Urinary bladder (tissue), 4 donors: ENCODE data around the gene KRTAP10-1. TPM values are rescaled to one million over a fixed set of nuclear protein-coding genes. Genes with fewer than 3 reads are reported as not detected.

ENCODE experiments used
- DNase-seq: peaks from one replicate; pipeline ENCODE4 v3.0.0-alpha.2; 2015; ENCODE audit errors: extremely low spot score
- H3K27ac ChIP-seq: one replicate; pipeline ENCODE4 v1.5.1; 2013; ENCODE audit warnings: low read depth, mild to moderate bottlenecking, moderate library complexity
- H3K36me3 ChIP-seq: one replicate; pipeline ENCODE4 v1.6.1; 2013; ENCODE audit warnings: mild to moderate bottlenecking, moderate library complexity; ENCODE audit not compliant: insufficient read depth
- H3K4me1 ChIP-seq: one replicate; pipeline ENCODE4 v1.6.1; 2013; ENCODE audit warnings: mild to moderate bottlenecking, moderate library complexity; ENCODE audit not compliant: insufficient read depth
- H3K4me3 ChIP-seq: one replicate; pipeline ENCODE4 v1.5.1; 2013; ENCODE audit warnings: low read depth, low read length
- WGBS: extraction: QIAGEN DNeasy Blood & Tissue Kit; methylation state at CpG from one replicate; pipeline ENCODE4 v1.1.7; 2013; 5-methylcytosine and 5-hydroxymethylcytosine counted together
- polyA plus RNA-seq: library from polyadenylated mRNA; stranded (reverse); fragments of 200-250 nt; gene quantifications from one replicate; pipeline ENCODE4 v1.2.3, GENCODE V29; 2013
- total RNA-seq: library from RNA; depleted of rRNA; stranded (reverse); fragments of >200 nt; gene quantifications from one replicate; pipeline ENCODE4 v1.2.3, GENCODE V29; 2014
- donor health status: healthy with polysubstance abuse.
- donor health status: healthy.

Gene KRTAP10-1
- total and polyA plus RNA-seq, 2 donors, result not detected

- 72% methylated on average over 30 of the region's 30 CpGs for WGBS
- H3K27ac ChIP-seq, result no peak overlapping the region
- no peak for DNase-seq
Measured at GRCh38 chr21:44531606-44532564, 8.1 kb downstream of the KRTAP10-1 start.

GRCh38 chr21:44530903-44531605, 8.9 kb downstream of the KRTAP10-1 start:
- Histone ChIP-seq H3K36me3 (no peaks in the 10 kb centered on the region), H3K27ac (no peak overlapping the region), H3K4me3 (no peak overlapping the region), H3K4me1 (no peaks in the 10 kb centered on the region)
- 88% methylated on average over 23 of the region's 23 CpGs for WGBS
- no peak for DNase-seq

More at GRCh38 chr21:44531606-44532564, 8.1 kb downstream of the KRTAP10-1 start:
- Histone ChIP-seq H3K4me3 (no peak overlapping the region), H3K36me3 (no peaks in the 10 kb centered on the region), H3K4me1 (no peaks in the 10 kb centered on the region)

- Histone ChIP-seq H3K4me1 (no peaks in the 10 kb centered on the region), H3K4me3 (no peak overlapping the region), H3K36me3 (no peaks in the 10 kb centered on the region), H3K27ac (no peak overlapping the region)
- no peak for DNase-seq
- 87% methylated on average over 7 of the region's 7 CpGs for WGBS
Measured at GRCh38 chr21:44530221-44530902, 9.6 kb downstream of the KRTAP10-1 start.

GRCh38 chr21:44529503-44530125, 10.4 kb downstream of the KRTAP10-1 start:
- no peak overlapping the region for H3K4me3 ChIP-seq
- no peak for DNase-seq

GRCh38 chr21:44529011-44529421, 11.0 kb downstream of the KRTAP10-1 start:
- 89% methylated on average over 17 of the region's 17 CpGs for WGBS
- Histone ChIP-seq H3K36me3 (no peaks in the 10 kb centered on the region), H3K4me1 (no peaks in the 10 kb centered on the region), H3K4me3 (no peak overlapping the region), H3K27ac (no peak overlapping the region)
- DNase-seq, result no peak

More at GRCh38 chr21:44529503-44530125, 10.4 kb downstream of the KRTAP10-1 start:
- Histone ChIP-seq H3K27ac (no peak overlapping the region), H3K4me1 (no peaks in the 10 kb centered on the region), H3K36me3 (no peaks in the 10 kb centered on the region)
- WGBS, result 75% methylated on average over 23 of the region's 23 CpGs

- H3K4me1 ChIP-seq, result no peaks in the 10 kb centered on the region
- no peaks in the 10 kb centered on the region for H3K36me3 ChIP-seq
- no peak for DNase-seq
- H3K27ac ChIP-seq, result no peak overlapping the region
- WGBS, result 86% methylated on average over 10 of the region's 10 CpGs
- no peak overlapping the region for H3K4me3 ChIP-seq
Measured at GRCh38 chr21:44528634-44528995, 11.4 kb downstream of the KRTAP10-1 start.

GRCh38 chr21:44527983-44528633, 11.9 kb downstream of the KRTAP10-1 start:
- Histone ChIP-seq H3K4me3 (no peak overlapping the region), H3K27ac (no peak overlapping the region), H3K36me3 (no peaks in the 10 kb centered on the region), H3K4me1 (no peaks in the 10 kb centered on the region)
- DNase-seq, result no peak
- 83% methylated on average over 18 of the region's 18 CpGs for WGBS

- Histone ChIP-seq H3K4me1 (no peaks in the 10 kb centered on the region), H3K27ac (no peak overlapping the region), H3K36me3 (no peaks in the 10 kb centered on the region), H3K4me3 (no peak overlapping the region)
- WGBS, result 88% methylated on average over 37 of the region's 37 CpGs
- no peak for DNase-seq
Measured at GRCh38 chr21:44527156-44527982, 12.6 kb downstream of the KRTAP10-1 start.

GRCh38 chr21:44526096-44526997, 13.6 kb downstream of the KRTAP10-1 start:
- DNase-seq, result no peak
- Histone ChIP-seq H3K4me1 (no peaks in the 10 kb centered on the region), H3K4me3 (no peak overlapping the region), H3K27ac (no peak overlapping the region), H3K36me3 (no peaks in the 10 kb centered on the region)
- 87% methylated on average over 12 of the region's 12 CpGs for WGBS

- 88% methylated on average over 20 of the region's 20 CpGs for WGBS
- H3K4me3 ChIP-seq, result no peak overlapping the region
Measured at GRCh38 chr21:44525391-44526095, 14.5 kb downstream of the KRTAP10-1 start.

More at GRCh38 chr21:44525391-44526095, 14.5 kb downstream of the KRTAP10-1 start:
- Histone ChIP-seq H3K27ac (no peak overlapping the region), H3K36me3 (no peaks in the 10 kb centered on the region), H3K4me1 (no peaks in the 10 kb centered on the region)
- DNase-seq, result no peak
